B cell (primary cell): Measurements from ENCODE around the gene RFWD3. TPM values are rescaled to one million over a fixed set of nuclear protein-coding genes. Genes with fewer than 3 reads are reported as not detected.

Experiments
- ATAC-seq: fragments of 200-7000 bp; cut with Tn5 transposase; one replicate; pipeline ENCODE4 v1.10.0; 2021; ENCODE audit warnings: low read depth, mild to moderate bottlenecking, moderate number of reproducible peaks, moderate library complexity
- CTCF ChIA-PET: fragments of 350-600 bp; sonication (Branson Sonifier 250); formaldehyde crosslinking; loops from one replicate; lab custom pipeline; 2021; ENCODE audit warnings: antibody characterized with exemption, inconsistent platforms; lab: Charles Lee
- POLR2A ChIA-PET: fragments of 350-600 bp; sonication (Branson Sonifier 250); formaldehyde crosslinking; loops from one replicate; lab custom pipeline; 2021; ENCODE audit warnings: antibody characterized with exemption; lab: Charles Lee
- DNase-seq: peaks from one replicate; pipeline ENCODE4 v3.0.0; 2013
- H2AFZ ChIP-seq: 2 replicates; pipeline ENCODE4 v1.6.1; 2012; ENCODE audit warnings: mild to moderate bottlenecking, low read depth, low read length; ENCODE audit not compliant: insufficient read depth, poor library complexity, severe bottlenecking
- H3K27ac ChIP-seq, 2 donors: 1 replicate in 1 of 2; 2 replicates in 1 of 2; pipeline ENCODE4 v1.5.1; 2012 to 2013; ENCODE audit warnings: low read length in 2 of 2, mild to moderate bottlenecking in 2 of 2, moderate library complexity in 1 of 2
- H3K27me3 ChIP-seq, 4 experiments: fragments of 200-600 bp in 1 of 4; sonication (generic) in 1 of 4; replicated peaks in 1 of 4; 1 replicate in 2 of 4; 2 replicates in 2 of 4; pipeline versions ENCODE4 v1.6.1 to v1.7.0; 2013 to 2016; ENCODE audit warnings: low read length in 3 of 4, mild to moderate bottlenecking in 2 of 4, mixed read lengths in 1 of 4, moderate library complexity in 1 of 4; ENCODE audit not compliant: insufficient read depth in 4 of 4, control insufficient read depth in 3 of 4; ENCODE audit errors: control extremely low read depth in 1 of 4
- H3K36me3 ChIP-seq, 2 experiments: replicated peaks in 1 of 2; 1 replicate in 1 of 2; 2 replicates in 1 of 2; pipeline versions ENCODE4 v1.6.1 to v1.7.1; 2013; ENCODE audit warnings: low read length in 1 of 2; ENCODE audit not compliant: insufficient read depth in 2 of 2, control insufficient read depth in 1 of 2; ENCODE audit errors: control extremely low read depth in 1 of 2, extremely low read depth in 1 of 2
- H3K4me1 ChIP-seq, 2 donors: fragments of 200-600 bp in 1 of 2; sonication (generic) in 1 of 2; 1 replicate in 1 of 2; 2 replicates in 1 of 2; pipeline versions ENCODE4 v1.5.1 to v1.6.1; 2013 to 2017; ENCODE audit warnings: low read length in 2 of 2; ENCODE audit not compliant: control insufficient read depth in 2 of 2, insufficient read depth in 2 of 2
- H3K4me2 ChIP-seq: replicated peaks from 2 replicates; pipeline ENCODE3; 2012; ENCODE audit warnings: mild to moderate bottlenecking, low read depth, low read length; ENCODE audit not compliant: poor library complexity, severe bottlenecking
- H3K4me3 ChIP-seq, 5 experiments: fragments of 200-600 bp in 1 of 5; sonication (generic) in 1 of 5; 1 replicate in 3 of 5; 2 replicates in 2 of 5; pipeline versions ENCODE4 v1.5.1 to v1.7.0; 2011 to 2016; ENCODE audit warnings: low read length in 4 of 5, mild to moderate bottlenecking in 4 of 5, low read depth in 2 of 5, control low read depth in 1 of 5, moderate library complexity in 1 of 5; ENCODE audit not compliant: insufficient read depth in 1 of 5; ENCODE audit errors: control extremely low read depth in 1 of 5, extremely low read depth in 1 of 5
- H3K79me2 ChIP-seq: fragments of 200-600 bp; sonication (generic); one replicate; pipeline ENCODE4 v1.6.0; 2016; ENCODE audit warnings: low read length; ENCODE audit not compliant: control insufficient read depth, insufficient read depth
- H3K9ac ChIP-seq: fragments of 200-600 bp; sonication (generic); 2 replicates; pipeline ENCODE4 v1.6.1; 2017; ENCODE audit warnings: mild to moderate bottlenecking, low read length, moderate library complexity
- H3K9me3 ChIP-seq, 3 donors: one replicate each; pipeline versions ENCODE4 v1.6.1 to v1.7.1; 2013; ENCODE audit warnings: low read length in 2 of 3; ENCODE audit not compliant: control insufficient read depth in 2 of 3, insufficient read depth in 1 of 3; ENCODE audit errors: control extremely low read depth in 1 of 3
- H4K20me1 ChIP-seq: 2 replicates; pipeline ENCODE4 v1.6.0; 2012; ENCODE audit warnings: mild to moderate bottlenecking, low read length; ENCODE audit not compliant: insufficient read depth, control insufficient read depth, poor library complexity, severe bottlenecking
- H3K27ac Mint-ChIP-seq: one replicate; pipeline ENCODE4 v1.8.0; 2021; ENCODE audit warnings: mixed read lengths
- H3K27me3 Mint-ChIP-seq: one replicate; pipeline ENCODE4 v1.8.0; 2021; ENCODE audit warnings: mixed read lengths
- H3K4me1 Mint-ChIP-seq: one replicate; pipeline ENCODE4 v1.8.0; 2021; ENCODE audit warnings: mixed read lengths
- H3K4me3 Mint-ChIP-seq: one replicate; pipeline ENCODE4 v1.8.0; 2021; ENCODE audit warnings: mixed read lengths
- H3K9me3 Mint-ChIP-seq: one replicate; pipeline ENCODE4 v1.8.0; 2022; ENCODE audit warnings: mixed read lengths; ENCODE audit not compliant: insufficient read depth
- EZH2 ChIP-seq: IDR thresholded peaks from 2 replicates; pipeline ENCODE4 v1.6.1; 2012; ENCODE audit warnings: borderline replicate concordance, low read depth, mild to moderate bottlenecking, moderate library complexity, low read length; ENCODE audit not compliant: insufficient read depth, poor library complexity, severe bottlenecking
- WGBS: methylation state at CpG from one replicate; pipeline ENCODE4 v1.1.5; 2013; ENCODE audit warnings: missing lambda C conversion rate; ENCODE audit not compliant: insufficient coverage; 5-methylcytosine and 5-hydroxymethylcytosine counted together
- intact Hi-C: fragments of 100-400 bp; cut with micrococcal nuclease; formaldehyde crosslinking; loops from one replicate; pipeline ENCODE4 v1.10.0; 2022
- polyA plus RNA-seq: library from polyadenylated mRNA; depleted of rRNA; stranded (reverse); fragments of >200 nt; gene quantifications from 2 replicates; pipeline ENCODE4 v1.2.3, GENCODE V29; 2012
- total RNA-seq, 2 donors: library from RNA; stranded (reverse); fragments of 120-200 nt in 1 of 2; gene quantifications; 1 replicate in 1 of 2; 2 replicates in 1 of 2; pipeline versions ENCODE4 v1.2.3 to v1.2.4, GENCODE V29; 2013 to 2022
- TF ChIP-seq, protein P1 (sequence below): fragments of 200-600 bp; IDR thresholded peaks from one replicate; pipeline ENCODE4 v1.8.0; 2022; ENCODE audit warnings: antibody characterized with exemption, mild to moderate bottlenecking

RFWD3 gene
- total and polyA plus RNA-seq, 2 donors (not counting 1 experiment from before 2014, with no cell fraction given) = 19.7 to 63.3 TPM

DNA sequence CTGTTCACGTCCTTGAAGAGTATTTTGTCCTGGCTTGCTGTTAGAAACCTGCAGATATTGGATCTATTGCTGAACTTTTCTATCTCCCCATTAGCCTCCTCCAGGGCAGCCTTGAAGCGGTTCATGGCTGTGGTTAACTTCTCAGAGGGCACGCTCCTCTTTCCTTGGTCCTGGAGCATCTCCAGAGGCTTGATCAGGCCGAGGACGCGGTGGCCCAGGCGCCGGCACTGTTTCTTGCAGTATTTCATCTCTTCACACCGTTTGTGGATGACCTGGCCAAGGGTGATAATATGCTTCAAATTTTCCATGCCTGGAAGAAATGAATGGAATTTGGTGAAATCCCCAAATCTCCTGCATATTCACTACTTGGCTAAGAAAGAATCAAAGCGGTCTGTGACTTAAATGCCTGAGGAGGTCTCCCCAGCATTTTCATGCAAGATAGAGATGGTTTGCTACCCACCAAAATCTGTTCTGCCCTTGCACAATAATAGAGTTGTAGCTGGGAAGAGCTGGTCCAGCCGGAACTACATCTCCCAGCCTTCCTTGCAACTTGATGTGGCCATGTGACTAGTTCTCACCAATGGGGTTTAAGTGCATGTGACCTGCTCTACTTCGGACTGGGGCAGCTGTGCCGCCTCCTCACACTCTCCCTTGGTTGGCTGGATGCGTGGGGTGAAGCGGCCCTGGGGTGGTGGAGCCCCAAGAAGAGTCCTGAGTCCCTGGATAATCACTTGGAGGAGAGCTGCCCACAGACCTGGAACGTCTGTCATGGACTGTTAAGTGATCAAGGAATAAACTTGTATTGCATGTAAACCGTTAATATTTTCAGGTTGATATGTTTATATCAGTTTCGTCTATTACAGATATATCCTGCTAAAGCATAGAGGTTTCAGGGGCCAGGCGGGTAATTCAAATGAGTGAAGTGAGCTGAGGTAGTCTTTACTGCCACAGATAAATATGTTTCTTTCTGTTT, 29.1 kb upstream of the RFWD3 start:
- POLR2A ChIA-PET = interaction anchor here (1.0 to 1.5 kb wide), 2 partner anchors 14 to 28 kb away, joined by 3 to 4 read pairs; no protein-coding TSS in a partner anchor
- intact Hi-C loops = loop anchor here (1.0 kb wide), 1 partner anchor 28 kb away; no protein-coding TSS in a partner anchor

More for the DNA sequence above, 29.1 kb upstream of the RFWD3 start:
- Mint-ChIP-seq H3K9me3 (no peaks in the 10 kb centered on the region), H3K4me3 (peak overlapping the region; percentile 89), H3K4me1 (peaks cover 37% of the 10 kb centered on the region), H3K27ac (peak overlapping the region; percentile 72), H3K27me3 (no peaks in the 10 kb centered on the region)
- peak overlapping the region; percentile 68 for H2AFZ ChIP-seq
- peak overlapping the region in 4 of 5 experiments; percentile 26 to 60 (median 42) for H3K4me3 ChIP-seq
- TF ChIP-seq, protein P1, sequence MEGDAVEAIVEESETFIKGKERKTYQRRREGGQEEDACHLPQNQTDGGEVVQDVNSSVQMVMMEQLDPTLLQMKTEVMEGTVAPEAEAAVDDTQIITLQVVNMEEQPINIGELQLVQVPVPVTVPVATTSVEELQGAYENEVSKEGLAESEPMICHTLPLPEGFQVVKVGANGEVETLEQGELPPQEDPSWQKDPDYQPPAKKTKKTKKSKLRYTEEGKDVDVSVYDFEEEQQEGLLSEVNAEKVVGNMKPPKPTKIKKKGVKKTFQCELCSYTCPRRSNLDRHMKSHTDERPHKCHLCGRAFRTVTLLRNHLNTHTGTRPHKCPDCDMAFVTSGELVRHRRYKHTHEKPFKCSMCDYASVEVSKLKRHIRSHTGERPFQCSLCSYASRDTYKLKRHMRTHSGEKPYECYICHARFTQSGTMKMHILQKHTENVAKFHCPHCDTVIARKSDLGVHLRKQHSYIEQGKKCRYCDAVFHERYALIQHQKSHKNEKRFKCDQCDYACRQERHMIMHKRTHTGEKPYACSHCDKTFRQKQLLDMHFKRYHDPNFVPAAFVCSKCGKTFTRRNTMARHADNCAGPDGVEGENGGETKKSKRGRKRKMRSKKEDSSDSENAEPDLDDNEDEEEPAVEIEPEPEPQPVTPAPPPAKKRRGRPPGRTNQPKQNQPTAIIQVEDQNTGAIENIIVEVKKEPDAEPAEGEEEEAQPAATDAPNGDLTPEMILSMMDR = no peak
- TF ChIP-seq EZH2 = no peak
- peak; percentile 81 for DNase-seq
- no peaks in the 10 kb centered on the region for H3K27me3 ChIP-seq
- CTCF ChIA-PET = interaction anchor here (0.6 to 1.5 kb wide), 7 partner anchors 12 to 169 kb away, joined by 3 to 5 read pairs (median 4); partner anchors contain the start of gene RFWD3
- no peaks in the 10 kb centered on the region for H4K20me1 ChIP-seq
- peaks cover 28% of the 10 kb centered on the region for H3K79me2 ChIP-seq
- ATAC-seq = peak; percentile 85
- WGBS = 67% methylated on average over 9 of the region's 19 CpGs
- peak overlapping the region; percentile 82 for H3K4me2 ChIP-seq
- H3K27ac ChIP-seq = peak overlapping the region; percentile 34 to 44
- H3K36me3 ChIP-seq = peaks cover 0 to 17% of the 10 kb centered on the region in 2 experiments
- H3K4me1 ChIP-seq = peaks cover 23 to 29% of the 10 kb centered on the region in 2 donors
- H3K9me3 ChIP-seq = no peaks in the 10 kb centered on the region
- peak overlapping the region; percentile 55 for H3K9ac ChIP-seq
